ENCODE data around the gene RANGAP1. TPM values are rescaled to one million over a fixed set of nuclear protein-coding genes. Genes with fewer than 3 reads are reported as not detected.

Gene RANGAP1
- total and polyA plus RNA-seq, 5 donors, result 26.0 to 38.5 (median 30.2) TPM

Small RNAs within 50 kb of the gene (microRNA-seq; reads per million reads assigned to microRNA genes)
- 0 reads per million in 2 donors for gene MIR6889

Other genes with a start within 250 kb of the RANGAP1 start
- 10 to 100 TPM; 25.6 to 38.0 (median 35.5) TPM for gene EP300, start 193.6 kb downstream of the RANGAP1 start, total RNA-seq
- gene EP300, start 193.6 kb downstream of the RANGAP1 start, polyA plus RNA-seq, result 13.2 TPM
- 10 to 100 TPM; 17.5 to 18.6 (median 18.2) TPM for gene L3MBTL2, start 80.9 kb downstream of the RANGAP1 start, total RNA-seq
- 9.6 TPM for gene L3MBTL2, start 80.9 kb downstream of the RANGAP1 start, polyA plus RNA-seq
- 10 to 100 TPM; 15.5 to 25.7 (median 21.8) TPM for gene CHADL, start 45.3 kb downstream of the RANGAP1 start, total RNA-seq
- gene CHADL, start 45.3 kb downstream of the RANGAP1 start, polyA plus RNA-seq, result 39.2 TPM
- 10 to 100 TPM; 35.4 to 43.5 (median 39.2) TPM for gene ZC3H7B, start 15.3 kb upstream of the RANGAP1 start, total RNA-seq
- 35.2 TPM for gene ZC3H7B, start 15.3 kb upstream of the RANGAP1 start, polyA plus RNA-seq
- gene TEF, start 95.8 kb upstream of the RANGAP1 start, total RNA-seq, result 10 to 100 TPM; 12.4 to 27.5 (median 22.6) TPM
- 22.1 TPM for gene TEF, start 95.8 kb upstream of the RANGAP1 start, polyA plus RNA-seq
- 10 to 100 TPM; 52.3 to 72.7 (median 69.4) TPM for gene TOB2, start 160.6 kb upstream of the RANGAP1 start, total RNA-seq
- 39.4 TPM for gene TOB2, start 160.6 kb upstream of the RANGAP1 start, polyA plus RNA-seq
- gene PHF5A, start 182.5 kb upstream of the RANGAP1 start, total RNA-seq, result 10 to 100 TPM; 22.4 to 26.0 (median 25.0) TPM
- gene PHF5A, start 182.5 kb upstream of the RANGAP1 start, polyA plus RNA-seq, result 34.6 TPM
- gene ACO2, start 182.9 kb upstream of the RANGAP1 start, total RNA-seq, result 100 to 1,000 TPM; 532 to 611 (median 544) TPM
- 471 TPM for gene ACO2, start 182.9 kb upstream of the RANGAP1 start, polyA plus RNA-seq

All from right cardiac atrium (tissue), 5 donors.